KBM-7 (cell line): ENCODE results near the gene NOC2L.
"Not testable (repeated sequence)": the region's sequence is repeated elsewhere in the genome, so short reads cannot be mapped to it uniquely, and the experiment has no call there.

Experiments used
- DNase-seq: peaks from one replicate; pipeline ENCODE4 v3.0.0-alpha.2; 2015
- in situ Hi-C: fragments of 300-500 bp; cut with MboI; formaldehyde crosslinking; loops from 2 replicates; pipeline ENCODE4 v1.14.3; 2020; ENCODE audit warnings: low sequenced_read_pairs, low pct_unique_long_range_greater_than_20kb, mixed read lengths

Gene NOC2L

GRCh38 chr1:947958-948357 is 11.1 kb downstream of the NOC2L start:
- DNase-seq = no peak
- in situ Hi-C loops = no loop called here

GRCh38 chr1:946811-947210 is 12.2 kb downstream of the NOC2L start:
- in situ Hi-C loops, DNase-seq: not testable (repeated sequence)

GRCh38 chr1:945688-946556 is 13.1 kb downstream of the NOC2L start:
- in situ Hi-C loops = no loop called here
- no peak for DNase-seq

GRCh38 chr1:944341-945325 is 14.4 kb downstream of the NOC2L start:
- in situ Hi-C loops = no loop called here
- no peak for DNase-seq

- in situ Hi-C loops = no loop called here
- DNase-seq = no peak
Observed at GRCh38 chr1:943545-944340, 15.3 kb downstream of the NOC2L start.

- DNase-seq = no peak
- in situ Hi-C loops = no loop called here
Observed at GRCh38 chr1:942864-943533, 16.1 kb downstream of the NOC2L start.

- no peak for DNase-seq
- in situ Hi-C loops = no loop called here
Observed at GRCh38 chr1:942411-942821, 16.6 kb downstream of the NOC2L start.

- in situ Hi-C loops = no loop called here
- peak; percentile 45 for DNase-seq
Observed at GRCh38 chr1:941588-942383, 17.3 kb downstream of the NOC2L start.

- in situ Hi-C loops = no loop called here
- no peak for DNase-seq
Observed at GRCh38 chr1:941015-941587, 18.0 kb downstream of the NOC2L start.

- DNase-seq = no peak
Observed at GRCh38 chr1:940107-941014, 18.7 kb downstream of the NOC2L start.

GRCh38 chr1:939511-940106 is 19.4 kb downstream of the NOC2L start:
- no peak for DNase-seq
- in situ Hi-C loops = no loop called here

More at GRCh38 chr1:940107-941014, 18.7 kb downstream of the NOC2L start:
- in situ Hi-C loops = no loop called here

GRCh38 chr1:938711-939489 is 20.2 kb downstream of the NOC2L start:
- in situ Hi-C loops = no loop called here
- DNase-seq = no peak

- in situ Hi-C loops = no loop called here
- DNase-seq = no peak
Observed at GRCh38 chr1:938088-938683, 20.9 kb downstream of the NOC2L start.

- no peak for DNase-seq
- in situ Hi-C loops = no loop called here
Observed at GRCh38 chr1:937521-937920, 21.5 kb downstream of the NOC2L start.
